Activated T-helper 1 cell treated with anti-CD3 and anti-CD28 coated beads, Interleukin-2, amount 50 U/mL, for 16 hours (primary cell): ENCODE results near the gene GDF2.

Experiments
- DNase-seq, 2 donors: peaks; one replicate each; pipeline ENCODE4 v3.0.0-alpha.2; 2020; ENCODE audit warnings: low read depth in 1 of 2, low spot score in 1 of 2

GDF2 gene

DNA sequence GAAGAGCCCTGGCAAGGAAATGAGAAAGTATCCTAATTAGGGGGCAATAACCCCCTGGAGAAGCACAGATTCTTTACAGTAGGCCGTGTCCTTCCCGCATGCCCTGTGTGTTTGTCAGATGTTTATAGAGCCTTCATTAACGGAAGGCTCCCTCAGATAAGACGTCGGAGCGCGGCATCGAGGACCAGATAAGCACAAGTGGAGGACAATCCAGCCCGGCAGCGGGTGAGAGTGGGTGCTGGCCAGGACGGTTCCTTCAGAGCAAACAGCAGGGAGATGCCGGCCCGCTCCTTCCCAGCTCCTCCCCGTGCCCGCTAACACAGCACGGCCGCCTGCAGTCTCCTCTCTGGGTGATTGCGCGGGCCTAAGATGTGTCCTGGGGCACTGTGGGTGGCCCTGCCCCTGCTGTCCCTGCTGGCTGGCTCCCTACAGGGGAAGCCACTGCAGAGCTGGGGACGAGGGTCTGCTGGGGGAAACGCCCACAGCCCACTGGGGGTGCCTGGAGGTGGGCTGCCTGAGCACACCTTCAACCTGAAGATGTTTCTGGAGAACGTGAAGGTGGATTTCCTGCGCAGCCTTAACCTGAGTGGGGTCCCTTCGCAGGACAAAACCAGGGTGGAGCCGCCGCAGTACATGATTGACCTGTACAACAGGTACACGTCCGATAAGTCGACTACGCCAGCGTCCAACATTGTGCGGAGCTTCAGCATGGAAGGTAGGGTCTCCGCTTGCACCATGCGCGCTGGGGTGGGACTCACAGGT is at the start of gene GDF2:
Gene GDF2, plus strand, starts transcription at position 155 of the 762 bp plus-strand sequence. Its CDS starts 215 bp downstream, at position 370.
- DNase-seq, result no peak

DNA sequence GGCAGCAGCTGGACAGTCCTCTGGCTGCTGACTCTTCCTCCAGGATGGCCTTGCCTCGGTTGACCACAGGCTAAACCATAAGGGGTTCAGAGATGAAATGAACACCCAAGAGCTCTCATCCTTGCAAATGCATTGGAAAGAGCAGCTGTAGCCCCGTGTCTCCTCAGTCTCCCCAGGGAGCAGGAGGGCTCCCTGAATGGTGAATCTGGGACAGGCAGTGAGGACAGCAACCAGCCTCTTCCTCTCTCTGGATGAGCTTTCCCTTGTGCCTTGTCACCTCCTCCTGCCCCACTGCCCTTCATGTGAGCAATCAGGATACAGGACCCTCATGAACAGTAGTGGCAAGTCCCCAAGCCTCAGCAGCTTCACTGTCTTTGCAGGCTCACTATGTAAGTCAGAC is 46.2 kb upstream of the GDF2 start:
- DNase-seq, result no peak

DNA sequence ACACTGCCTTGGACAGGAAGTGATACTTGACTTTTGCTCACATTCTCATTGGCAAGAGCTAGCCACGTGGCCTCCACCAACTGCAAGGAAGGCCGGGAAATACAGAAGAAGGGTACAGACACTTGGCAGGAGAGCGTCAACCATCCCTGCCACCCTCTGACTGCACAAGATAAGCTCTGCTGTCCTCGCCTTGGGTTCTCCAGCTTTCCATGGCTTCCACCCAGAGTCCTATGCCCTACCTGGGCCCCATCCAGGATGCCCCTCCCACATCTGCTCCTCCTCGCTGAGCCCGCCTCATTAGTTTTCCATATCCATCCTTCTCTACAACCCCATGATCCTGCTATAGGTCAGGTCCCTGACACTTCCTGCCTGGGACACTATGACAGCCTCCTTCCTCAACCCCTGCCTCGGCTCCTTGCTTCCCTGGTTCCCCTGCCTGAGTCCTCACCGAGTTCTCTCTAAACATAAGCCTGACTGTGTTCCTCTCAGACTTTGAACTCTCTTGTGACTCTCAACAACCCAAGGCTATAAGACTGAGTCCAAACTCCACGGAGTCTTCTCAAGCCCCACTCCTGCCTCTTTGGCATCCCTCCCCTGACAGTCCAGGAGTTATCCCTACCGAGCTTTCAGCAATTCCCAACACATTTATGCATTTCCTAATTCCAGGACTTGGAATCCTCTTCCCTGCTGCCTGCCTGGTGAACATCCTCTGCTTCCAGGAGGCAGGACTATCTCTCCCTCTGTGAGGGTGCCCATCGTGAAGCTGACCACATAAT is 45.5 kb upstream of the GDF2 start:
- DNase-seq, result no peak

GRCh38 chr10:47277352-47278151 is 44.7 kb upstream of the GDF2 start:
- peak in 1 of 2 donors; percentile 17 for DNase-seq

DNA sequence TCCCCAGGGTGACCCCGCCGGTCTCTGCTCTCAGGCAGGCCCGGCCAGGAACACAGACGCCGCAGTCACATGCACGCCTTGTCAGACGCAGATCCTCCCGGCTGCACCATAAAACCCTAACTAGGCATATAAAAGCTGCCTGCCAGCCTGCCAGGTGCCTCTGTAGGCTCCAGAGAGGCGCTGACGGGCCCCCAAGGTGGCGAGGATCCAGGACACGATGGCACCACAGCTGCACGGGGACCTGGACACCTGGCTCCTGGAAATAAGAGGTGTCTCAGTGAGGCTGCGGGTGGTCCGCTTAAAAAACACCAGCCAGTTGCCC is 44.1 kb upstream of the GDF2 start:
- DNase-seq, result no peak

GRCh38 chr10:47278720-47279119 is 43.5 kb upstream of the GDF2 start:
- no peak for DNase-seq

DNA sequence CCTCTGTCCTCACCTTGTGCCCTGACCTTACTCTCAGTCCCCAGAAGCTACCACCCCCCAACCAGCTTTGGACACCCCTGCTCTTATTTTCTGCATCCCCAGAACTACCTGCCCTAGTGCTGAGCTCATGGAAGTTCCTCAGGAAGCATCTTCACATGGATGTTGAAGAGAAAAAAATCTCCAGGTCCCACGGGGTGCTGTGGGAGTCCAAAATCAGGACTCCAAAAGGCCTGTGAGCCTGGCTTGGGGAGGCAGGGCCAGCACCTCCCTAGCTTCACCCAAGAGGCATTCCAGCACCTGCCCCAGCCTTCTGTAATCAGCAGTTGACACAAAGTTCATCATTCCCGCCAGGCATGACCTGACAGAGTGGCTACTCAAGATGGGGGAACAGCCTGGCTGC is 43.0 kb upstream of the GDF2 start:
- no peak for DNase-seq

- no peak for DNase-seq
These were observed 40.1 kb upstream of the GDF2 start for GRCh38 chr10:47282005-47282656.

DNA sequence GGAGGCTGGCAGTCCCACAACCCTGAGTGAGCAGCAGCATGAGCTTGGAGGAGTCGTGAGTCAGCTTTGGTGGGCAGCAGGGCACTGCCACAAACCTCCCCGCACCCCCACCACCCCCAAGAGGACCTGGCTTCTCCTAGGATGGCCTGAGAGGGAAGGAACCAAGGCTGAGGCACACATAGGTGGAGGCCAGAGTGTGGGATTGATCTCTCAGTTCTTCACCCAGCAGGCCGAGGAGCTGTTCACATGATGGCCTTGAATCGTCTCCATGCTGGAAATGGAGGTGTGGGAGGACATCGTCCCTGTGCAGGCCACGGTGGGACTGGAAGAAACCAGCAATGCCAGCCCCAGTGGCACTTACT is 39.6 kb upstream of the GDF2 start:
- DNase-seq, result no peak

DNA sequence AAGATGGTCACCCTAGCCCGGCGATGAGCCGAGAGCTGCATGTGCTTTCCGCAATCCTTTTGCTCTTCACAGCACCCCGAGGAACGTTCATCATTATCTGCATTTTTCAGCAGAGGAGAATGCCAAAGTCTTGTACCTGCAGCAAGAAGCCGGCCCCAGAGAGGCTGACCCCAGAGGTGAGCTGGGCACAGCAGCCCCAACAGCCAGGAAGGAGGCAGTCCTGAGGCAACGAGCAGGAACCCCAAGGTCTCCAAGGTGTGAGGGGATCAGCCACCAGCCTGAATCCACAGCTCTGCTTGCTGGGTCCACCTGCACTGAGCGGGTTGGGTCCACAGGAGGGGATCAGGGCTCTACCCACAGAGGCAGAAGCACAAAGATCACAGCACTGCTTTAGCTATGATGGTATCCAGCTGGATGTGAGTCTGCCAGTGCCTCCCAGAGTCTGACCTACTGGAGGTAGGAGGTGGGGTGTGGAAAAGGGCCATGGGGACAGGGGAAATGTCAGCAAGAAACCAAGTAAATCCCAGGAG is 39.1 kb upstream of the GDF2 start:
- DNase-seq, result no peak

DNA sequence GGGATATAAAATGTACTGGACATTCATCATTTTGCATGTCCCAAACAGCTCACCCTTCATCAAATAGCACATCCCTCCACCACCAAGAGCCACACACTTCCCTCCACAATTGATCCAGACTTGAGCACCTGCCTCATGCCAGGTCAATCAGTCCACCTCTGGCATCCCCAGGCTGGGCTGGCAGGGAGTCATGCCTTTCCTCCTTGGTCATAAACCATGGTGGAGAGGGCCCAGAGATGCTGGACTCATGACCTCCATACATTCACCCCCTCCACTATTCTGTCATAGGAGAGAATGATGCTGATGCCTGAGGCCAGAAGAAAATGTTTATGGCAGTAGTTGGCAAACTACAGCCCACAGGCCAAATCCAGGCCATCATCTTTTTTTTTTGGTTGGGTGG is 38.4 kb upstream of the GDF2 start:
- no peak for DNase-seq

- DNase-seq, result no peak
These were observed 36.7 kb upstream of the GDF2 start for GRCh38 chr10:47285381-47286115.

DNA sequence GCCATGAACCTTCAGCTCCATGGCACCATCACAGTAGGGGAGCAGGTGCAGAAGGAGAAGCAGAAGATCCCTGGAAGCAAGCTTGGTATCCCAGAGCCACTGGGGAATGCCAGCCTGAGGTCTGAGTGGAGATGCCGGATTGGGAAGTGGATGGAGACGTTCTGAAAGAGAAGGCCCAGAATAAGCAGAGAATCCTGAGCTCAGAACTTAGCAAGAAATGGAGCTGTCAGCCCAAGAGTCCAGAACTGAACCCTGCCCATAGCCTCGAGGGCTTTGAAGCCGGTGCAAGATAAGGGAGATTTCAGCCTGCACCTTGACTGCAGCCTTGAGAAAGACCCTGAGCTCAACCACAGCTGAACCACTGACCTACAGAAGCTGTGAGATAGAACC is 36.1 kb upstream of the GDF2 start:
- DNase-seq, result no peak

GRCh38 chr10:47286591-47287315 is 35.5 kb upstream of the GDF2 start:
- no peak for DNase-seq

- DNase-seq, result no peak
These were observed 34.9 kb upstream of the GDF2 start for GRCh38 chr10:47287365-47287802.

DNA sequence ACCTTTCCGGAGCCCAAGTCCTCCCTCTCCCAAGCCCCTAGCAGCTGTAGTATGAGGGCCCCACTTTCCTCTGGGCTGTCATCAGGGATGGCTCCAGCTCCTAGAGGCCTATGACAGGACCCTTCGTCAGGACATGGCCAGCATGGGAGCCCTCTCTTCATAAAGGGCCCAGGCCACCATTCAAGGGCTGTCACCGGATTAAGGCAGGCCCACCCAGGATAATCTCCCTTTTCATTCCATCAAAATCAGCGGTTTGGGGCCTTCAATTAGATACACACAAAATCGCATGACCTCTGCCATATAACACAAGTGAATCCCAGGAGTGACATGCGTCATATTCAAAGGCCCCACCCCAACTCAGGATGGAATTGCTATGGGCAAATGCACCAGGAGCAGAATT is 34.4 kb upstream of the GDF2 start:
- no peak for DNase-seq

- no peak for DNase-seq
These were observed 34.0 kb upstream of the GDF2 start for GRCh38 chr10:47288236-47288635.

DNA sequence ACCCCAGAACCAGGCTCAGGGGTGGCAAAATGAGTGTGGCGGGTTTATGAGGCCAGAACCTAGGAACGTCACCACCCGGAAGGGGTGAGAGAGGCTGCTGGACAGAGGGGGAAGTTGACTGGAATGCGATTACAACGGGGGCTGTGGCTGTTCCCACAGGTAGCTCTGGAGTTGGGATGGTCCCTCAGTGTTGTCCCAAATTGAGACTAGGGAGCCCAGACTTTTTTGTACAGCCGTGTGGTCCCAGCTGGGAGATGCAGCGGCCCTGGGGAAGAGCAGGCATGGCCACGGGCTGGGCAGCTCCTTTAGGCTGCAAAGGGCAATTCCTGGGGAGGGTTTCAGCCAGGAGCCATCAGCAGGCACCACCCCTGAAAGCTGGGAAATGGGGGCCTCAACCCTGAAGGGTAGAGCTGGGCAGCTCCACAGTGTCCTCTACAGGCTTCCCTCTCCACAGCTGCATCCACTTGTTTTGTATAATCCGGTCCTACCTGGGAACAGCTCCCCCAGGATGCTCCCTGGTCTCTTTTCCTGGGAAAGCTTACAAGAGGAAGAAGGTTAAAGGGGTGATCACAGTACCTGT is 33.2 kb upstream of the GDF2 start:
- DNase-seq, result no peak

DNA sequence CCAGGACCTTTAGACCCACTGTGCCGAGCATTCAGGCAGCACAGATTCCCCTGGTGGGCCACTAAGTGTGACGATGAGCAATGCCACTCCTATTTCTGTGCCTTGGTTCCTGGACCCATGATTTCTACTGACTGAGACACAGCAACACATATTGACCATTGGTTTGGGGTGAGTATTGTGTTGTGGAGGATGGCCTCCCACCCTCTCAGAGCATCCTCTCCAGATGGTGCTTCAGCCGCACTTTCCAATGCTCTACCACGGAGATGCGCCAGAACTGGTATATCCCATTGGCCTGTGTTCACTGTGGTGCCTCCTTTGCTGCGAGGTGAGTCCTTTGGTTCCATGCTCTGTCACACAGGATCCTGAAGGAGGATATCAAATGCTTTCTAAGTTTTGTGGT is 32.3 kb upstream of the GDF2 start:
- DNase-seq, result no peak

DNA sequence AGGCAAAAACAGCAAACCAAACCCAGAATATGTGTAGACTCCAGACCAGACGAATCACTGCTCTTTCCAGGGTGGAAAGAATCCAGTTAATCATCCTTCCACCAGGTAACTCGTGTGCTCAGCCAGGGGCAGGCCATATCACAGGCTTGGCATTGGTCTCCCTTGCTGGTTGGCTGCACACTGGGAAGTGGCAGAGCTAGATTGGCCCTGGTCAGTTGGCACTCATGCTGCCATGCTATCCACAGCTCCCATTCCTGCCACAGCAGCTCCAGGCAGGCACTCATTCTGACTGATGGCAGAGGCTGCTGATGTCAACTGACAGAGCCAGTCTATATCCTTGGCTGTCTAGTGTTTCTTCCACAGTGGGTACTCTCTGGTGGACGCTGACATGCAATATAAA is 31.9 kb upstream of the GDF2 start:
- no peak for DNase-seq
